Ramos (cell line): ENCODE results near the gene TRIM37.

Source experiments
- in situ Hi-C: fragments of 300-500 bp; cut with MboI; formaldehyde crosslinking; loops from one replicate; pipeline ENCODE4 v1.14.3; 2022; ENCODE audit warnings: low sequenced_read_pairs; ENCODE audit not compliant: unreplicated experiment

TRIM37 gene

GRCh38 chr17:59000022-59000421, 106.7 kb downstream of the TRIM37 start:
- in situ Hi-C loops = loop anchor here (10.0 to 25.0 kb wide), 2 partner anchors 285 to 413 kb away; no protein-coding TSS in a partner anchor

DNA sequence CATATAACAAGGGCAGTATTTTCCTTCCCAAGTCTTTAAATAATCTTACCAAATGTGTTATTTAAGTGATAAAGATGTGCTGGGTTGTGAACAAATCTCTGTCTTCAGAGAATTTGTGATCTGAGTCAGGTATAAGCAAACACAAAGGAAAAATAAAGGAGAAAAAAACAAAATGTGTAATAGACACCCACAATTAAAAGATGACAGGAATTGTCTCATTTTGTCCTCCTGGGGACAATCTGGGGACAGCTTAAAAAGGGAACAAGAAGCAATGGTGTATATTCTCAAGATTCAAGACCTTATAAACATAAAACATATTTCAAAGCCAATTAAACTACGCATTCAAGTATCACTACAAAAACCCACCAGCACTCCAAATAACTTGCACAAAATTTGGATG, 107.2 kb downstream of the TRIM37 start:
- in situ Hi-C loops = no loop called here

DNA sequence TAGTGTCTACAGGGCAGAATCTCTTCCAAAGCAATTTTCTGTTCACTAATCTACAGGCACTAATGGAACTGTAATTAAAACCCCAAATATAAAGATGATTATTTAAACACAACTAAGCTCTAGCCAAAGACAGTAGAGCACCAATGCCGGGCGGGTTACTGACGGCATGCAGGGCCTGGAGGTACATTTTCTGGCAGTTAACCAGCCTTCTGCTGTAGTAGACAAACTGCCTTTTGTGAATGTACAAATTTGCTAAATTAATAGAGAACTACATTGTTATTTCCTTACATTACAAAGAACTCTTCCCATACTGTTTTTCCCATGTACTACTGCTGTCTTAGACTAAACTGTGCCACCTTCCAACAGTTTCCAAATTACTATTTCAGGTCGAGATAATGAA, 107.8 kb downstream of the TRIM37 start:
- in situ Hi-C loops = no loop called here

DNA sequence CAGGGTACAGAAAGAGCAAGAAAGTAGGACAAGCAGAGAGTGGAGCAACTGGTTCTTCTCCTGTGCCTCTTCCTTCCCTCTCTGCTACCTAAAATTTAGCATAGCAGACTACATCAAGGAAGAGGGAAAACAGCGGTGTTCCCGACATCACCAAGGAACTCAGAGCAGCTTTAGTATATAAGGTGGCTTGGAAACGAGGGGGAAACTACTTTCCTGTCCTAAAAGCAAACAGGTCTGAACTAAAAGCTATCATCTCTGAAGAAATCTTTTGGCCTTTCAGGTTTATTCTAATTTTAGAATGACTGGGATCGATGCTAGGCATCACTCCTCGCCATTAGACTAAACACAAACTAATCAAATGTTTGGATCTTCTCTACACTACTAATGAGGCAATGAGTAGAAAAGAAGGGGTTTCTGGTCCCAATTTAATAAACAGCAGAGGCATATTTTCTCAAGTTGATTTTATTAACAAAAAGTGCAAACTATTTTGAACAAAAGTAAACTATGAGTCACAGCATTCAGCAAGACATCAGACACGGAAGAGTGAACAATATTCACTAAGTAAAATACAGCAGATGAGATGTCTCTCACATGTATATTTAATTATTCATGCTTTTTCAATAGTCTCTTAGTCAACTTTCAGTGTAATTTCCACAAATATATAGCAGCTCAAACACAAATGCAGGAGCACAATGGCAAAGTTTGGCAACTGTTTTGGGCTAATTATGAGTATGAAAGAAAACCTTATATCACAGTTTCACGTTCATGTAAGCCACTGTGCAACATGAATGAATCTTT, 108.7 kb downstream of the TRIM37 start:
- in situ Hi-C loops = no loop called here

- in situ Hi-C loops = no loop called here
Observed at GRCh38 chr17:58996968-58997367, 109.7 kb downstream of the TRIM37 start.

- in situ Hi-C loops = no loop called here
Observed at GRCh38 chr17:58995247-58995940, 111.3 kb downstream of the TRIM37 start.

DNA sequence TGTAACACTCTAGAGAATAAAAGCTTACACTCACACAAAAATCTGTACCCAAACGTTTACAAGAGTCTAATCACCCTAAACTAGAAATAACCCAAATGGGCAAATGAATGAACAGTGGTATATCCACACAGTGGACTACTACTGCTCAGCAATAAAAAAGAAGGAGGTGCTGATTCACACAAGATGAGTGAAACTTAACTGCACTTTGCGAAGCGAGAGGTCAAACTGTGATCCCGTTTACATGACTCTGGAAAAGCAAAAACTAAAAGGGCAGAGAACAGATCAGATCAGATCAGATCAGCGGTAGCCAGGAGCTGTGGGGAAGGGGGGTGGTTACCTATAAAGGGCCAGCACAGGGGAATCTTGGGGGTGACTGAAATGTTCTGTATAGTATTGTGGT, 113.4 kb downstream of the TRIM37 start:
- in situ Hi-C loops = no loop called here

DNA sequence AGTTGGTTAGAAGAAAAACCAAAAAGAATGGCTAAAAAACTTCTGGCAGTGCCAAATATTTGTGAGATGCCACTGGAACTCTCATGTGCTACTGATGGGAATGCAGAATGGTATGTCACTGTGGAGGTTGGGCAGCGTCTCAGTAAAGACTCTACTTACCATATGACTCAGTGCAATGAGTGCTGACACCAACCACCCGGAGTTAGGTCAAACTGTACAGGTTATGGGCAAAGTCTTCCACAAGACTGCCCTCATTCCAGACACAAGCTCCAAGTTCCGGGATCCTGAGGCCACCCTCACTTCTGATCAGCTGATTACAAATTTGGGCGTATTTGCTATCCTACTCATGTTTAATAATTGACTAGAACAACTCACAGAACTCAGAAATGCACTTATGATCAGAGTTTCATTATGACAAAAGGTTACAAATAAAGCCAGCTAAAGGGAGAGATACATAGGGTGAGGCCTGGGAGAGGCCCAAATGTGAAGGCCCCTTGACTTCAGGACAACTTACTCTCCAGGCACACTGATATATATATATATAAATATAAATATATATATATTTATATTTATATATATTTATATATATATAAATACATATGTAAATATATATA, 114.9 kb downstream of the TRIM37 start:
- in situ Hi-C loops = no loop called here

DNA sequence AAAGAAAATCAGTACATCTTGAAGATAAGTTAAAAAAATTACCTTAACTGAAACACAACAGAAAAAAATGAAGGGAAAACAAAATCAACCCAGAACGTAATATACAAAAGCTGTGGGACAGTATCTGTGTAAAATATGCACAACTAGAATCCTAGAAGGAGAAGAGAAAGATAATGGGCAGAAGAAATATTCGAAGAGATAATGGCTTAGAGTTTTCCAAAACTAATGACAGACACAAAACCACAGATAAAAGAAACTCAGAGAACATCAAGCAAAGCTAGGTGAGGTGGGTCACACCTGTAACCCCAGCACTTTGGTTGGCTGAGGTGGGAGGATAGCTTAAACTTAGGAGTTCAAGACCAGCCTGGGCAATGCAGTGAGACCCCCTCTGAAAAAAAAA, 117.1 kb downstream of the TRIM37 start:
- in situ Hi-C loops = no loop called here

GRCh38 chr17:58985971-58986370, 120.7 kb downstream of the TRIM37 start:
- in situ Hi-C loops = no loop called here

GRCh38 chr17:58985367-58985766, 121.3 kb downstream of the TRIM37 start:
- in situ Hi-C loops = no loop called here

DNA sequence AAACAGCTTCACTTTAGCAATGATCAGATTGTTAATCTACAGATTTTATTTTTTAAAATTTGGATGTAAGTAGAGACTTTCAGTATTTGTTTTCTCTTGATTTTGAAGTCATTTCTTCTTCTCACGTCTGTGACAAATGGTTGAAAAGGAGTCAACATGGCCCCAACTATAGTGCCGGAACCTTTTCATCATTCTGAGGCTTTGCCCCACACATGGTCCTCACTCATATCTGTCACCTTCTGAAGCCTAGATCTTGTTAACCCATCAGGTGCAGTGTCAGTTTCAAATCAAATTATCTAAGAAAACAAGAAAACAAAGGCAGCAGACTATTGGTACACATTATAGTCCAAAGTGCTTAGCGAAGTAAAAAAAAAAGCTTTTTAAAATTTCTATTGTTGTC, 124.1 kb downstream of the TRIM37 start:
- in situ Hi-C loops = no loop called here

GRCh38 chr17:58980706-58981481, 125.8 kb downstream of the TRIM37 start:
- in situ Hi-C loops = no loop called here

DNA sequence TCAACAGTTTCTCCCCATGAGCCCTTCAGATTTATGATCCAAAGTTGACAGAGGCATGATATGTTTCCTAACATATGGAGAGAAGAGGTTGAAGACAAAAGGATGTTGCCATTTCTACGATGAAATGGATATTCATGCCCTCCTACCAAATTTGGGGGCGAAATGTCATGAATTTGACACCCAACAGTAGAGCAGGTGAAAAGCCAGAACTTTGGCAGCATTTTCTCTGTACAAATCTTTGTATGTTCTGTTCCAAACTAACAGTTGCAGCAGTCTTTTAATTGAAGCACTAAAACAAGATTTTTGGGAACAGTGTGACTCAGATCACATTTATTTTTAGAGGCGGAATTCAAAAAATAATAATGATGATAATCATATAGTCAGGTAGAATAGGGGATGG, 130.1 kb downstream of the TRIM37 start:
- in situ Hi-C loops = no loop called here

DNA sequence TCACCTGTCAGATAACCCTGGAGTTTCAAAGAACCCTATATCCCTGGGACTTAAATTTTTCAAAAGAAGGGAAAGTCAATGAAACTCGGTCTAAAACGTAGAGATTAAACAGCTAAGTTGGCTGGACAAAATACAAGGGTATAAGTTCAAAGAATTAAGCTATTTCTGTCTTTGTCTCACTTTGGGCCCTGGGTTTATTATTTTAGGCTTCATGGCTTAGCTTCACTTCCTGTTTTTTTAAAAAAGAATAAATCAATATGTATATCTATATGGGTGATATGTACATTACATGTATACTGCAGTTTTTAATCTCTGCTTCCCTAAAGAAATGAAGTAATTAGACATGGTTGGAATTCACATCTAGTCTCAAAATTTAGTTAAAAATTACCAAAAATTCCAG, 132.3 kb downstream of the TRIM37 start:
- in situ Hi-C loops = no loop called here

GRCh38 chr17:58970609-58971450, 135.8 kb downstream of the TRIM37 start:
- in situ Hi-C loops = no loop called here

GRCh38 chr17:58969612-58970011, 137.1 kb downstream of the TRIM37 start:
- in situ Hi-C loops = no loop called here

GRCh38 chr17:58969156-58969555, 137.5 kb downstream of the TRIM37 start:
- in situ Hi-C loops = no loop called here

DNA sequence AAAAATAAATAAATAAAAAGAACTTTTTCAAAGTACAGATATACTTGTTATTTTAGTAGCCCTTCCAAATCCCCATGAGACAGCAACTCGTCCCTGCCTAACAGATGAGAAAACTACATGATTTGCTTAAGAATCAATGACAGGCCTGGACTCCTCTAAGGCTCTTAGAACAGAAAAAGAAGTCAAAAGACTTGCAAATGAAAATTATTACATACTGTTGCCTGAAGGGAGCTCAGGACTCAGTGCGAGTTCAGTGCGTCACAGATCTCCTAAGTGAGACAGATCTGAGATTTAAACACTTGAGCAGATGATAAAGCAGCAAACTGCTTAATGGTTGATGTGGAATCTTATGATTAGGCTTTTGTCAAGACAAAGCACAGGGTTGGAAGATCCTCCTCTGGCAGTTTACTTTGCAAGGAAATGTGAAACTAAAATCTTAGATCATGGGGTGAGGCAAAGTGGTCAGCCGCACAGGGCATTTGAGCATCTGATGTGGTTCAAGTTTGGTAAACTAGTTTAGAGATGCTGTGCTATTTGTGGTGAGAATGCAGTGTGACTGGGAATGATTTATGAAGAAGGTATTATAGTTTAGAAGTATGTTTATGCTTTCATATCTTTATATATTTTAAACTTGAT, 138.1 kb downstream of the TRIM37 start:
- in situ Hi-C loops = no loop called here
